ENCODE results near the gene KCNJ2. TPM values are rescaled to one million over a fixed set of nuclear protein-coding genes. Genes with fewer than 3 reads are reported as not detected.

Gene KCNJ2
- total RNA-seq, 1 donor from 2014 or later = 7.5 TPM

DNA sequence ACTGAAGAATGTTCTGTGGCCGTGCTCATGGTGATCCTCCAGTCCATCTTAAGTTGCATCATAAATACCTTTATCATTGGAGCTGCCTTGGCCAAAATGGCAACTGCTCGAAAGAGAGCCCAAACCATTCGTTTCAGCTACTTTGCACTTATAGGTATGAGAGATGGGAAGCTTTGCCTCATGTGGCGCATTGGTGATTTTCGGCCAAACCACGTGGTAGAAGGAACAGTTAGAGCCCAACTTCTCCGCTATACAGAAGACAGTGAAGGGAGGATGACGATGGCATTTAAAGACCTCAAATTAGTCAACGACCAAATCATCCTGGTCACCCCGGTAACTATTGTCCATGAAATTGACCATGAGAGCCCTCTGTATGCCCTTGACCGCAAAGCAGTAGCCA is 36.8 kb upstream of the KCNJ2 start:
- no peak for DNase-seq (ENCODE audit: low spot score in 2 of 2)
- no peak overlapping the region for H3K4me3 ChIP-seq
- no peaks in the 10 kb centered on the region for H3K9me3 ChIP-seq
- no peaks in the 10 kb centered on the region for H3K27me3 ChIP-seq
- intact Hi-C loops (cut with DNase I) = no loop called here
- TF ChIP-seq, protein P1, sequence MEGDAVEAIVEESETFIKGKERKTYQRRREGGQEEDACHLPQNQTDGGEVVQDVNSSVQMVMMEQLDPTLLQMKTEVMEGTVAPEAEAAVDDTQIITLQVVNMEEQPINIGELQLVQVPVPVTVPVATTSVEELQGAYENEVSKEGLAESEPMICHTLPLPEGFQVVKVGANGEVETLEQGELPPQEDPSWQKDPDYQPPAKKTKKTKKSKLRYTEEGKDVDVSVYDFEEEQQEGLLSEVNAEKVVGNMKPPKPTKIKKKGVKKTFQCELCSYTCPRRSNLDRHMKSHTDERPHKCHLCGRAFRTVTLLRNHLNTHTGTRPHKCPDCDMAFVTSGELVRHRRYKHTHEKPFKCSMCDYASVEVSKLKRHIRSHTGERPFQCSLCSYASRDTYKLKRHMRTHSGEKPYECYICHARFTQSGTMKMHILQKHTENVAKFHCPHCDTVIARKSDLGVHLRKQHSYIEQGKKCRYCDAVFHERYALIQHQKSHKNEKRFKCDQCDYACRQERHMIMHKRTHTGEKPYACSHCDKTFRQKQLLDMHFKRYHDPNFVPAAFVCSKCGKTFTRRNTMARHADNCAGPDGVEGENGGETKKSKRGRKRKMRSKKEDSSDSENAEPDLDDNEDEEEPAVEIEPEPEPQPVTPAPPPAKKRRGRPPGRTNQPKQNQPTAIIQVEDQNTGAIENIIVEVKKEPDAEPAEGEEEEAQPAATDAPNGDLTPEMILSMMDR (IDR thresholded peaks at IDR 0.05) = no peak
- H3K4me1 ChIP-seq = no peaks in the 10 kb centered on the region
- no peak overlapping the region for H3K27ac ChIP-seq
- no peaks in the 10 kb centered on the region for H3K36me3 ChIP-seq

DNA sequence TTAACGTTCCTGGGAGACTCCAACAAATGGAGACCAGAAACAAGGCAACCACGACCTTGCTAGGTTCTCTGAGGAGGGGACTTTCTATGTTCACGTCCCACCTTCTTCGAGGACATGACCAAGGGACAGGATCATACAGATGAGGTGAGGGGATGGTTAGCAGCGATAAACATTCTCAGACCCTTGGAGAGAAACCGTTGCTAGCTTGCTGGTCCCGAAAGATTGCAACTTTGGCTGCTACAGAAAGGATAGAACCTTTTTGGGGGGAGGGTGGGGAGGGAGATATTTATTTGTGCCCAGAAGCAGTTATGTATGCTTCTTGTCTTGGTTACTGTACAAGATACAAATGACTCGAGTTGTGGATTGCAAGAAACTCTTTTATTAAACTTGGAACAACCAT is 35.3 kb upstream of the KCNJ2 start:
- H3K9me3 ChIP-seq = no peaks in the 10 kb centered on the region
- peaks cover 0 to 3% of the 10 kb centered on the region in 2 donors for H3K4me1 ChIP-seq
- H3K27me3 ChIP-seq = no peaks in the 10 kb centered on the region
- H3K27ac ChIP-seq = no peak overlapping the region
- no peaks in the 10 kb centered on the region for H3K36me3 ChIP-seq
- no peak for DNase-seq (ENCODE audit: low spot score in 2 of 2)
- H3K4me3 ChIP-seq = no peak overlapping the region
- TF ChIP-seq, protein P1 (IDR thresholded peaks at IDR 0.05) = no peak
- intact Hi-C loops (cut with DNase I) = no loop called here

DNA sequence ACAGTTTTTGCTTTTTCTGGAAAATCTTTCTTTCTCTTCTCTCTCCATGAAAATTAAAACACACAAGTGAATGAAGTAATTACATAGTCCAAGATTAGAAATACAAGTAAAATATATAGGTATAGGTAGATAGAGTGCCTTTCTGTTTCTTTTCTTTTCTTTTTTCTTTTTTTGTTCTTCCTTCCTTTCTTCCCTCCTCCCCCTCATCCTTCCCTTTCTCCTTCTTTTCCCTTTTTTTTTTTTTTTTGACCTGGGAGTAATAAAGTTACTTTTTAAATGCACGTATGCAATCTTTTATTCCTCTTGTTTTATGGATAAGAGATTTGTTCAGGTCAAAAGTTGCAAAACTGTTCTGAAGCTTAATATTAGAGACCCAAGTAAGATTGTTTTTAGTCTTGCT is 34.6 kb upstream of the KCNJ2 start:
- Histone ChIP-seq H3K4me3 (no peak overlapping the region), H3K9me3 (no peaks in the 10 kb centered on the region), H3K4me1 (peaks cover 0 to 3% of the 10 kb centered on the region in 2 donors), H3K27me3 (no peaks in the 10 kb centered on the region), H3K27ac (no peak overlapping the region), H3K36me3 (no peaks in the 10 kb centered on the region)
- intact Hi-C loops (cut with DNase I) = no loop called here
- DNase-seq (ENCODE audit: low spot score in 2 of 2) = no peak
- TF ChIP-seq, protein P1 (IDR thresholded peaks at IDR 0.05) = no peak

DNA sequence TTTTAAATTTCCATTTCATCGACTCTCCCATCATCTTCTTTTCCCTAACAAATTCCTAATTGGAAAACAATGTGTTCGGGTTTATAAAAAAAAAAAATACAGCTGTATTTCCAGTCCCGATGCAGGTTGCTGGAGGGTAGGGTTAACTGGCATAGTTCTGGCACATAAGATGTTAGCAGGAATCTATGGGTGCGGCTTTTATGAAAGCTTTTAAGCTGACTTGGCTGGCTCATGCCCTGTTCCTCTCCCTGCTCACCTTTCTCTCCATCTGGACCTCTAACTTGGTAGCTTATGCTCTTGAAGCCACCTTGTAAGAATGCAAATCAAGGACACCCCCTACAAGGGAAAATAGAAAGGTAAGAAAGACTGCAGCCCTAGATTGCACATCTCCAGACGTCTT is 33.2 kb upstream of the KCNJ2 start:
- H3K4me3 ChIP-seq = no peak overlapping the region
- TF ChIP-seq, protein P1 (IDR thresholded peaks at IDR 0.05) = no peak
- H3K27me3 ChIP-seq = no peaks in the 10 kb centered on the region
- H3K27ac ChIP-seq = no peak overlapping the region
- no peaks in the 10 kb centered on the region for H3K36me3 ChIP-seq
- no peak for DNase-seq (ENCODE audit: low spot score in 2 of 2)
- no peaks in the 10 kb centered on the region for H3K9me3 ChIP-seq
- peaks cover 0 to 3% of the 10 kb centered on the region in 2 donors for H3K4me1 ChIP-seq
- intact Hi-C loops (cut with DNase I) = no loop called here

DNA sequence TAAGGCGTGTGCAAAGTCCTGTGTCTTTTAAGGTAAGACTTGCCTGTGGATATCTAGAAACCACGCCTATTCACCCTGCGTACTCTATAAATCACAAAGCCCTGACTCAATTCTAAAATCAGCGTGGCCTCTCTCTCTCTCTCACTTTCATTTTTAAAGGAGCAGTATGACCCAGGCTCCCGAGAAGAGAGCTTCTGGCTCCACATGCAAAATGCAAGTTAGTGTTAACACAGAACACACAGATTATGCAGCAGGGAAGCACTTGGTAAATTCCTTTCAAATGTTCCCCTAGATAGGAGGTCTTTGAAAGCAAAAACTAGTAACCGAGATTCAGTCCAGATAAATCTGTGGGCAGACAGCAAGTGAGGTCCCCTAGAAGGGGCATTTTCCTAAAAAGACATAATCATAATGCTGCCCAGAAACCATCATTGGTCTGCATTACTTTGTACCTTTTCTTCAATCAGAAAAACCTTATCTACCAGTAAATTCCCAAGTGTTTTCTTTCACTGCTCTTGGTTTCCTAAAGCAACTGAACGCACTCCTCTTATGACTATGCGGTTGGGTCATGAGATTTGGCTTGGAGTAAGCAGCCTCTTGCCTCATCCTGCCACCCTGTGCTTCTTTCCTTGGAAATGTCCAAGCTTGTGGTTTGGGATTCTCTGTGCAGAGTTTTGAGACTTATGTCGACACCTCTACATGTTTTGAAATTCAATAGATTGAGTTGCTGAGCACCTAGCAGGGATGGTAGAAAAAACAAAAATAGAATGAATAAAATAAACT is 31.7 kb upstream of the KCNJ2 start:
- intact Hi-C loops (cut with DNase I) = no loop called here
- peak overlapping the region; percentile 45 to 63 for H3K4me3 ChIP-seq
- peak in 1 of 2 donors; percentile 72 for DNase-seq (ENCODE audit: low spot score in 2 of 2)
- H3K9me3 ChIP-seq = no peaks in the 10 kb centered on the region
- H3K4me1 ChIP-seq = peaks cover 0 to 3% of the 10 kb centered on the region in 2 donors
- TF ChIP-seq, protein P1 (IDR thresholded peaks at IDR 0.05) = no peak
- H3K27me3 ChIP-seq = no peaks in the 10 kb centered on the region
- no peaks in the 10 kb centered on the region for H3K36me3 ChIP-seq
- peak overlapping the region; percentile 57 to 74 for H3K27ac ChIP-seq

Measured in ascending aorta (tissue), 2 donors.